Amniotic stem cell (primary cell): Measurements from ENCODE around the gene HOXD11.

Experiments
- DNase-seq: peaks from one replicate; lab custom pipeline; 2025; lab: John Stamatoyannopoulos, UW

Gene HOXD11

GRCh38 chr2:176081376-176081836 is 25.7 kb upstream of the HOXD11 start:
- DNase-seq, result no peak

DNA sequence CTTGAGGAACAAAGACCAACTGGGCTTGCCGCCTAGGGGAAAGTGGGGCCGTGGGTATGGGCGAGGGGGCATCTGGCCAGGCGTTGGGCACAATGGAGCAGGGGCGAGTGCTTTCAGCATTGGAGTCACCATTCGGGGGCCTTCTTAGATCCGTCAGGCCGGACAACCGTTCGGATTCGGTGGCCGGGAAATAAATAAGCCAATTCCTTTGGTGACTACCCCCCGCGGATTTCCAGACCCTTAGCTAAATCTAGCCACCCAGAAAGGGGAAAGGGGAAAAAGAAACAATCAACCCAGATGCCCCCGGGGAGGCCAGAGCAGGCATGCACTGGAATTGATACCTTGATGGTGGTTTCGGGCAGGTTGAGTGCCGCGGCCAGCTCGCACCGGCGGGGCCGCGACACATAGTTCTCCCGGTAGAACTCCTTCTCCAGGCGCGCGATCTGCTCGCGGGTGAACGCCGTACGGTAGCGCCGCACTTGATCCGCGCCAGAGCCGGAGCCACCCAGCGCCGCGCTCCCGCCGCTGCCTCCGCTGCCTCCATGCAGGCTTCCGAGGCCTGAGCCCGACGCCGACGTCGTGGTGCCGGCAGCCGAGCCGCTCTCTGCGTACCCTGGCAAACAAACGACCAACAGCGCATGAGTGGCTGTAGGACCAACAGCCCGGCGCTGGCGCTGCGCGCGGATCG is 25.1 kb upstream of the HOXD11 start:
- no peak for DNase-seq

DNA sequence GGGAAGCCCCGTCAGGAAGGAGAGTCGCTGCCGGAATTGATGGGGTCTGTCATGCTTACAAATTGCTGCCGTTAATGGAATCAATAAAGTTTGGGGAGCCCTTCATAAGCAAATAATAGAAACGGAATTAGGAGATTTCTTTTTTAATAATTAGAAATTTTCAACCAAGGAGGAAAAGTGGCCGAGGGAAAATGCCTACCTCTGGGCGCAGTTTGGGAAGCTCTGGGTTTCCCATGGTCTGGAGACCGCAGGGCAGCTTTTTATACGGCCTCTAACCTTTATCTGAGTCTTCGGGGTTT is 24.6 kb upstream of the HOXD11 start:
- no peak for DNase-seq

DNA sequence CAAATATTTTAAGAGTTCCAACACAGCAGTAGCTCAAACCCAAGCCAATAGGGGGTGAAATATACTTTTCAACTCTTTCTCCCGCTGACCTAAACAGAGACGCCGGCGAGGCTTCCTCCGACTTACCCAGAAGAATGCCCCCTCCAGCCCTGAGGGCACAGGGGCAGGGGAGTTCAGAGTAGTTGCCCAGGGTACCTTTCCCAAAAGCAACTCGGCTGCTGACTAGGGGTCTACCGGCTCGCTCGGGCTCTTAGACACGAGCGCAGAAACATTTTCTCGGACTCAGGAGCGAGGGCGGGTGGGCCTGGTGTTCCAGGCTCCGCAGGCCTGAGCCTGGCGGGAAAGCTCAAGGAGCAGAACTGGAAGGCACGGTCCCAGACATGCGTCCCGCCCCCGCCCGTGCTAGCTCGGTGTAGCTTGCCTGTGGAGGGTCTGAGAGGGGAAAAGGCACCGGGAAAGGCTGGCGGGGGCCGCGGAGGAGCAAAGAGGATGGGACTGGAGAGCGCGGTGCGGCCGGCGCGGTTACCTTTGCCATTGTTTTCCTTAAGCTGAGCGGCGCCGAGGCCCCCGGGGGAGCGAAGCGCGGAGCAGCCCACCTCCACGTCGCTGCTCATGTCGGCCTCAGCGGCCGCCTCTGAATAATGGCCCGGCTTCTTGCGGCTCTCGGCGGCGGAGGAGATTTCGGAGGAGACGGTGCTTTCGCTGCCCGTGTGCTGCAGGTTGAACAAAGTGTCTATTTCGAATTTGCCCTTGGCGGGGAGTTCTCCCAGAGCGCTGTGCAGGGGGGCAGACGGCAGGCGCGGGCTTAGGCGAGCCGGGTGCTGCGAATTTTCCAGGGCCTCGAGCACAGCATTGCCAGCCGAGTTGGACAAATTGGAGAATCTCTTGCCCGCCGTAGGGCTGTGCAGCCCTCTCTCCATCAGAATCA is 24.0 kb upstream of the HOXD11 start:
- DNase-seq, result no peak

- DNase-seq, result no peak
Observed at GRCh38 chr2:176083796-176084261, 23.3 kb upstream of the HOXD11 start, which contains the start of gene EVX2. TSS of gene EVX2 (minus strand) at chr2:176083962. CDS start at chr2:176083776, 186 bp downstream.

- DNase-seq, result no peak
Observed at GRCh38 chr2:176084611-176085119, 22.4 kb upstream of the HOXD11 start.

- no peak for DNase-seq
Observed at GRCh38 chr2:176085120-176085788, 21.8 kb upstream of the HOXD11 start.

GRCh38 chr2:176085861-176086771 is 21.0 kb upstream of the HOXD11 start:
- DNase-seq, result peak; percentile 48

- no peak for DNase-seq
Observed at GRCh38 chr2:176087330-176088047, 19.6 kb upstream of the HOXD11 start.

DNA sequence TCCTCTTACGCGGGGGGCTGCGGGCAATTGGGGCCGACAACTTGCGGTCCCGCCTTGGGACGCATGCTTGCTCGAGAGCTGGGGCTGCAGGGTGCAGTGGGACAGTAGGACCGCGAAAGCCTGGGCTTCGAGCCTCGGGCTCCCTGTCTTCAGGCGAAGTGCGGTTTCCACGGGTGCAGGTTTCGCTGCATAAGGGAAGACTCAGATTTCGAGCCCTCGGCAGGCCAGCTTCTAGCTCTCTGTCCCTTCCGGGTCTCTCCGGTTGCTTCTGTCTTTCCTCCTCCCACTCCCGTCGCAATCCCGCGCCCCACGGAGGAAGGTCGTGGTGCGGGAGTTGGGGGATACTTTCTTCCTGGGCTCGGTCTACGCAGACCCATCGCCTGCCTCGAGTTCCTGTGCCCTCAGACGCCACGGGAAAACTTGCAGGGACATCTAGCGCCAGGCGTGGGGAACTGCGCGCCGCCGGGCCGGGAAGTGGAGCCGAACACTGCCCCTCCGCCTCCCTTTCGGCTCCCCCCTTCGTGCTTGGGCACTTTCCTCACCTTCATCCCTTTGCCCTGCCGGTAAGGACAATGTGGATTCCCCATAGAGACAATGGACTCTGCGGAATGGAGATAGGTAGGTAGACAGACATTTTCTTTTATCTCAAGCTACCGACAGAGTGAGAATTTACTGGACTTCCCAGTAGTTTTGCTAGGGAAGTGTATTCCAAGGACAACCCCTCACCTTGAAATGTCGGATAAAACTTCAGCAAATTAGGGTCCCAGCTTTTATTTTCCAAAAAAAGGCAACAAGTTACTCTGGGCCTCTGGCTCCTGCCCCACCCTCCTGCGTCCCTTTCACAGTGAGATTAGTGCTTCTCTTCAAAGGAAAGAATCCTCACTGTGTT is 18.8 kb upstream of the HOXD11 start:
- DNase-seq, result peak; percentile 41

- no peak for DNase-seq
Observed at GRCh38 chr2:176088937-176089842, 17.9 kb upstream of the HOXD11 start.

GRCh38 chr2:176089843-176090395 is 17.2 kb upstream of the HOXD11 start:
- no peak for DNase-seq

GRCh38 chr2:176090862-176091261 is 16.2 kb upstream of the HOXD11 start:
- no peak for DNase-seq

GRCh38 chr2:176091329-176092258 is 15.5 kb upstream of the HOXD11 start:
- no peak for DNase-seq

- no peak for DNase-seq
Observed at GRCh38 chr2:176092270-176093144, 14.6 kb upstream of the HOXD11 start, which contains the start of gene HOXD13. TSS of gene HOXD13 (plus strand) at chr2:176092721. CDS start at chr2:176092891, 170 bp downstream.
